AG10803 (cell line): Measurements from ENCODE around the gene RGL2.
"Not testable (repeated sequence)": the region's sequence is repeated elsewhere in the genome, so short reads cannot be mapped to it uniquely, and the experiment has no call there.

Experiments
- DNase-seq: peaks from one replicate; pipeline ENCODE4 v3.0.0; 2010; ENCODE audit warnings: low read depth
- H3K4me3 ChIP-seq: 2 replicates; pipeline ENCODE4 v1.5.1; 2011; ENCODE audit warnings: mild to moderate bottlenecking, low read length, control low read depth
- CTCF ChIP-seq: conservative IDR thresholded peaks from 2 replicates; pipeline ENCODE4 v1.5.1; 2011; ENCODE audit warnings: mild to moderate bottlenecking, low read length, control low read depth, inconsistent platforms

RGL2 gene

GRCh38 chr6:33298773-33299236, at the start of gene RGL2:
RGL2 (minus strand) TSS chr6:33298942; CDS start chr6:33298610, 332 bp downstream.
- peak within 1 kb of the TSS; percentile 99 for H3K4me3 ChIP-seq
- no peak for TF ChIP-seq CTCF
- peak; percentile 65 for DNase-seq

GRCh38 chr6:33347816-33348215, 49.1 kb upstream of the RGL2 start:
- no peak overlapping the region for H3K4me3 ChIP-seq
- no peak for TF ChIP-seq CTCF
- DNase-seq = no peak

GRCh38 chr6:33346972-33347371, 48.2 kb upstream of the RGL2 start:
- DNase-seq, H3K4me3 ChIP-seq: not testable (repeated sequence)

- TF ChIP-seq CTCF = peak; percentile 53
- DNase-seq = peak; percentile 85
- H3K4me3 ChIP-seq = no peak overlapping the region
These were observed 46.3 kb upstream of the RGL2 start for GRCh38 chr6:33344701-33345697.

GRCh38 chr6:33343953-33344611, 45.3 kb upstream of the RGL2 start:
- no peak for TF ChIP-seq CTCF
- no peak overlapping the region for H3K4me3 ChIP-seq
- DNase-seq = no peak

GRCh38 chr6:33343606-33343952, 44.8 kb upstream of the RGL2 start:
- H3K4me3 ChIP-seq, DNase-seq: not testable (repeated sequence)

- H3K4me3 ChIP-seq = no peak overlapping the region
- no peak for TF ChIP-seq CTCF
- DNase-seq = no peak
These were observed 40.5 kb upstream of the RGL2 start for GRCh38 chr6:33339193-33339592.

- TF ChIP-seq CTCF = no peak
- no peak for DNase-seq
- no peak overlapping the region for H3K4me3 ChIP-seq
These were observed 37.8 kb upstream of the RGL2 start for GRCh38 chr6:33336495-33336894.
